OCI-LY7 (cell line): ENCODE measurements around the gene NOCT. TPM values are rescaled to one million over a fixed set of nuclear protein-coding genes. Genes with fewer than 3 reads are reported as not detected.

Experiments
- BruUV-seq: library from RNA; stranded (reverse); fragments of 400-500 nt; replicated peaks from 2 replicates; lab custom pipeline; 2021; lab: Mats Ljungman, UMichigan
- CTCF ChIA-PET: fragments of 300-600 bp; sonication (Branson Sonifier 250); formaldehyde crosslinking; loops from one replicate; lab custom pipeline; 2022; ENCODE audit warnings: antibody characterized with exemption; ENCODE audit not compliant: unreplicated experiment; lab: Charles Lee
- POLR2A ChIA-PET: fragments of 300-600 bp; sonication (Branson Sonifier 250); formaldehyde crosslinking; loops from one replicate; lab custom pipeline; 2022; ENCODE audit warnings: antibody characterized with exemption; lab: Charles Lee
- DNase-seq: peaks from one replicate; pipeline ENCODE4 v3.0.0-alpha.2; 2015; ENCODE audit warnings: low spot score
- H2AFZ ChIP-seq: fragments of 200-600 bp; sonication (generic), shearing (Covaris generic); 2 replicates; pipeline ENCODE4 v1.6.1; 2014; ENCODE audit warnings: mild to moderate bottlenecking, antibody characterized with exemption, low read length, moderate library complexity
- H3K27ac ChIP-seq: fragments of 200-600 bp; sonication (generic); 2 replicates; pipeline ENCODE4 v1.5.1; 2014; ENCODE audit warnings: mixed run types, low read depth, mild to moderate bottlenecking, moderate library complexity, low read length, inconsistent platforms; ENCODE audit not compliant: poor library complexity, severe bottlenecking
- H3K36me3 ChIP-seq: fragments of 200-600 bp; sonication (generic); 2 replicates; pipeline ENCODE4 v1.6.1; 2014; ENCODE audit warnings: mild to moderate bottlenecking, antibody characterized with exemption, low read length, moderate library complexity, mixed read lengths; ENCODE audit not compliant: insufficient read depth
- H3K4me1 ChIP-seq: fragments of 200-600 bp; sonication (generic); 2 replicates; pipeline ENCODE4 v1.5.1; 2014; ENCODE audit warnings: mild to moderate bottlenecking, low read length; ENCODE audit not compliant: insufficient read depth, poor library complexity, severe bottlenecking
- H3K4me2 ChIP-seq: fragments of 200-600 bp; sonication (generic); 2 replicates; pipeline ENCODE4 v1.6.1; 2014; ENCODE audit warnings: mild to moderate bottlenecking, low read length
- H3K4me3 ChIP-seq: fragments of 200-600 bp; sonication (generic); 2 replicates; pipeline ENCODE4 v1.5.1; 2014; ENCODE audit warnings: mild to moderate bottlenecking, low read depth, low read length; ENCODE audit not compliant: poor library complexity, severe bottlenecking
- H3K79me2 ChIP-seq: fragments of 200-600 bp; sonication (generic); 2 replicates; pipeline ENCODE4 v1.6.1; 2016; ENCODE audit warnings: low read depth, mild to moderate bottlenecking, low read length, moderate library complexity, mixed read lengths; ENCODE audit not compliant: insufficient read depth
- H3K9me2 ChIP-seq: fragments of 200-600 bp; sonication (generic); 2 replicates; pipeline ENCODE4 v1.6.1; 2016; ENCODE audit warnings: mild to moderate bottlenecking, low read length, mixed read lengths; ENCODE audit not compliant: insufficient read depth
- H3K9me3 ChIP-seq: fragments of 200-600 bp; sonication (generic); 2 replicates; pipeline ENCODE4 v1.6.1; 2014; ENCODE audit warnings: mild to moderate bottlenecking, mixed run types, low read length, mixed read lengths
- H4K20me1 ChIP-seq: fragments of 200-600 bp; sonication (generic); 2 replicates; pipeline ENCODE4 v1.6.1; 2014; ENCODE audit warnings: mild to moderate bottlenecking, antibody characterized with exemption, low read length, moderate library complexity, mixed read lengths; ENCODE audit not compliant: insufficient read depth
- EZH2phosphoT487 ChIP-seq: fragments of 200-600 bp; sonication (generic); IDR thresholded peaks from 2 replicates; pipeline ENCODE4 v1.6.1; 2018; ENCODE audit warnings: low read depth, borderline replicate concordance, mild to moderate bottlenecking, mixed run types, antibody characterized with exemption, low read length, moderate library complexity, mixed read lengths
- intact Hi-C: fragments of 100-400 bp; cut with micrococcal nuclease; formaldehyde crosslinking; loops from one replicate; pipeline ENCODE4 v1.10.0; 2022; ENCODE audit not compliant: unreplicated experiment
- total RNA-seq, 2 experiments: library from RNA; depleted of rRNA in 1 of 2; stranded (reverse); fragments of >200 nt in 1 of 2; shearing (Covaris generic) in 1 of 2; gene quantifications; 2 replicates each; pipeline ENCODE4 v1.2.3, GENCODE V29; 2014 to 2022
- TF ChIP-seq, protein P1 (sequence below): fragments of 200-600 bp; sonication (generic); conservative IDR thresholded peaks from 2 replicates; pipeline ENCODE4 v1.5.1; 2014; ENCODE audit warnings: mild to moderate bottlenecking, antibody characterized with exemption, low read length, moderate library complexity, mixed read lengths

NOCT gene
- total RNA-seq, 2 experiments from 2014 or later = 17.8 to 22.8 TPM

DNA sequence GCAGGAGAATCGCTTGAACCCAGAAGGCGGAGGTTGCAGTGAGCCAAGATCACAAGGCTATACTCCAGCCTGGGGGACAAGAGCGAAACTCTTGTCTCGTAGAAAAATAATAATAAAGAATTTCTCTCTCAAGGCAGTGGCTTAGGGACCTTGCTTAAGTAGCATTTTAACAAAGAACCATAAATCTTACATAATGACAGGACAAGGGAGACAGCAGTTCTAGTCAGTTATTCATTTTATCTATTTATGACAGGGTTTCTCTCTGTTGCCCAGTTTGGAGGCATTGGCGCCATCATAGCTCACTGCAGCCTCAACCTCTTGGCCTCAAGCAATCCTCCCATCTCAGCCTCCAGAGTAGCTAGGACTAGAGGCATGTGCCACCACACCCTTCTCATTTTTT, 31.9 kb upstream of the NOCT start:
- CTCF ChIA-PET = no interaction called here
- Histone ChIP-seq H3K4me3 (no peak overlapping the region), H2AFZ (no peak overlapping the region), H3K4me1 (no peaks in the 10 kb centered on the region), H3K79me2 (no peaks in the 10 kb centered on the region), H3K36me3 (no peaks in the 10 kb centered on the region), H3K4me2 (no peak overlapping the region), H4K20me1 (no peaks in the 10 kb centered on the region), H3K9me3 (no peaks in the 10 kb centered on the region), H3K27ac (no peak overlapping the region), H3K9me2 (no peaks in the 10 kb centered on the region)
- BruUV-seq = no TSS peak
- TF ChIP-seq EZH2phosphoT487 = no peak
- TF ChIP-seq, protein P1, sequence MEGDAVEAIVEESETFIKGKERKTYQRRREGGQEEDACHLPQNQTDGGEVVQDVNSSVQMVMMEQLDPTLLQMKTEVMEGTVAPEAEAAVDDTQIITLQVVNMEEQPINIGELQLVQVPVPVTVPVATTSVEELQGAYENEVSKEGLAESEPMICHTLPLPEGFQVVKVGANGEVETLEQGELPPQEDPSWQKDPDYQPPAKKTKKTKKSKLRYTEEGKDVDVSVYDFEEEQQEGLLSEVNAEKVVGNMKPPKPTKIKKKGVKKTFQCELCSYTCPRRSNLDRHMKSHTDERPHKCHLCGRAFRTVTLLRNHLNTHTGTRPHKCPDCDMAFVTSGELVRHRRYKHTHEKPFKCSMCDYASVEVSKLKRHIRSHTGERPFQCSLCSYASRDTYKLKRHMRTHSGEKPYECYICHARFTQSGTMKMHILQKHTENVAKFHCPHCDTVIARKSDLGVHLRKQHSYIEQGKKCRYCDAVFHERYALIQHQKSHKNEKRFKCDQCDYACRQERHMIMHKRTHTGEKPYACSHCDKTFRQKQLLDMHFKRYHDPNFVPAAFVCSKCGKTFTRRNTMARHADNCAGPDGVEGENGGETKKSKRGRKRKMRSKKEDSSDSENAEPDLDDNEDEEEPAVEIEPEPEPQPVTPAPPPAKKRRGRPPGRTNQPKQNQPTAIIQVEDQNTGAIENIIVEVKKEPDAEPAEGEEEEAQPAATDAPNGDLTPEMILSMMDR = no peak
- POLR2A ChIA-PET = no interaction called here
- intact Hi-C loops = no loop called here
- no peak for DNase-seq

DNA sequence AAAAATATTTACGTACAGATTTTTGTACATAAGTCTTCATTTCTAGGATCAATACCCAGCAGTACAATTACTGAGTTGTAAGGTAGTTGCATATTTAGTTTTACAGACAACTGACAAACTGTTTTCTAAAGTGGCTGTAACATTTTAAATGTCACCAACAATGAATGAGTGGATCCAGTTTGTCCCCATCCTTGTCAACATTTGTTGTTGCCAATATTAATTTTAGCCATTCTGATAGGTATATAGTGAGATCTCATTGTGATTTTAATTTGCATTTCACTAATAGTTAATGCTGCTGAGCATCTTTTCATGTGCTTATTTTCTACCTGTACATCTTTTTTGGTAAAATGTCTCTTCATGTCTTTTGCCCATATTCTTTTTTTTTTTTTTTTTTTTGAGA, 30.9 kb upstream of the NOCT start:
- H3K4me1 ChIP-seq = no peaks in the 10 kb centered on the region
- H3K4me2 ChIP-seq = no peak overlapping the region
- no peak for DNase-seq
- CTCF ChIA-PET = no interaction called here
- no peak overlapping the region for H3K27ac ChIP-seq
- H3K4me3 ChIP-seq = no peak overlapping the region
- H3K9me2 ChIP-seq = no peaks in the 10 kb centered on the region
- no peak for TF ChIP-seq EZH2phosphoT487
- TF ChIP-seq, protein P1 = no peak
- no TSS peak for BruUV-seq
- no peak overlapping the region for H2AFZ ChIP-seq
- POLR2A ChIA-PET = interaction anchor here (0.6 kb wide), 1 partner anchor 472 kb away, joined by 3 read pairs; no protein-coding TSS in a partner anchor
- H4K20me1 ChIP-seq = no peaks in the 10 kb centered on the region
- intact Hi-C loops = no loop called here
- H3K9me3 ChIP-seq = no peaks in the 10 kb centered on the region
- no peaks in the 10 kb centered on the region for H3K79me2 ChIP-seq
- H3K36me3 ChIP-seq = no peaks in the 10 kb centered on the region

DNA sequence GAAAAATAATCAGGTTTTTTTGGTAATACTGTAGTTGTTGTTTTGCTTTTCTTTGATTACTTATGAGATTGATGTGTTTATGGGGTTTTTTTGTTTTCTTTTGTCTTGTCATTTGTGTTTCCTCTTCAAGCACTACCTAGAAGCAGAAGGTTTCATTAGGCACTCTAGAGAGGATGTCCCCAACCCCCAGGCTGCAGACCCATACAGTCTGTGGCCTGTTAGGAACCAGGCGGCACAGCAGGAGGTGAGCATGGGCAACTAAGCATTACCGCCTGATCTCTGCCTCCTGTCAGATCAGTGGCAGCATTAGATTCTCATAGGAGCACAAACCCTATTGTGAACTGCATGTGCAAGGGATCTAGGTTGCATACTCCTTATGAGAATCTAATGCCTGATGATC, 22.9 kb upstream of the NOCT start:
- H3K27ac ChIP-seq = no peak overlapping the region

More for the DNA sequence above, 22.9 kb upstream of the NOCT start:
- TF ChIP-seq, protein P1 = no peak
- no peak for TF ChIP-seq EZH2phosphoT487
- Histone ChIP-seq H2AFZ (no peak overlapping the region), H3K4me3 (no peak overlapping the region), H4K20me1 (no peaks in the 10 kb centered on the region), H3K36me3 (no peaks in the 10 kb centered on the region), H3K9me3 (no peaks in the 10 kb centered on the region), H3K4me2 (no peak overlapping the region), H3K79me2 (no peaks in the 10 kb centered on the region), H3K4me1 (no peaks in the 10 kb centered on the region), H3K9me2 (no peaks in the 10 kb centered on the region)
- intact Hi-C loops = no loop called here
- BruUV-seq = no TSS peak
- no peak for DNase-seq
- ChIA-PET CTCF (interaction anchor here (0.5 kb wide), 1 partner anchor 39 kb away, joined by 4 read pairs; no protein-coding TSS in a partner anchor), POLR2A (no interaction called here)
